PC-3 (cell line): ENCODE results near the gene PIAS4. TPM values are rescaled to one million over a fixed set of nuclear protein-coding genes. Genes with fewer than 3 reads are reported as not detected.

Source experiments
- ATAC-seq: fragments of 200-7000 bp; cut with Tn5 transposase; 2 replicates; pipeline ENCODE4 v1.9.1; 2020; ENCODE audit warnings: mild to moderate bottlenecking, moderate library complexity
- BruUV-seq: library from RNA; stranded (reverse); fragments of 400-500 nt; replicated peaks from 2 replicates; lab custom pipeline; 2021; lab: Mats Ljungman, UMichigan
- CTCF ChIA-PET: fragments of 300-600 bp; sonication (Branson Sonifier 250); formaldehyde crosslinking; loops from one replicate; lab custom pipeline; 2022; ENCODE audit warnings: antibody characterized with exemption; lab: Charles Lee
- POLR2A ChIA-PET: fragments of 300-600 bp; sonication (Branson Sonifier 250); formaldehyde crosslinking; loops from one replicate; lab custom pipeline; 2022; ENCODE audit warnings: antibody characterized with exemption; ENCODE audit not compliant: unreplicated experiment; lab: Charles Lee
- DNase-seq: peaks from one replicate; pipeline ENCODE4 v3.0.0-alpha.2; 2015
- H2AFZ ChIP-seq: fragments of 300-600 bp; sonication (generic); 2 replicates; pipeline ENCODE4 v1.6.0; 2016; ENCODE audit warnings: antibody characterized with exemption, low read length
- H3F3A ChIP-seq: fragments of 300-600 bp; sonication (generic); one replicate; pipeline ENCODE4 v1.6.0; 2017; ENCODE audit warnings: antibody characterized with exemption, low read length, control low read depth, mild to moderate bottlenecking; ENCODE audit not compliant: unreplicated experiment
- H3K27ac ChIP-seq: fragments of 300-600 bp; sonication (generic); 2 replicates; pipeline ENCODE4 v1.5.1; 2016; ENCODE audit warnings: mild to moderate bottlenecking, low read length
- H3K27me3 ChIP-seq: fragments of 300-600 bp; sonication (generic); 2 replicates; pipeline ENCODE4 v1.6.1; 2016; ENCODE audit warnings: low read length, mixed read lengths
- H3K36me3 ChIP-seq: fragments of 300-600 bp; sonication (generic); 2 replicates; pipeline ENCODE4 v1.6.1; 2016; ENCODE audit warnings: low read depth, mixed run types, low read length, mixed read lengths
- H3K4me1 ChIP-seq: fragments of 300-600 bp; sonication (generic); 2 replicates; pipeline ENCODE4 v1.5.1; 2016; ENCODE audit warnings: low read length; ENCODE audit not compliant: insufficient read depth
- H3K4me2 ChIP-seq: fragments of 300-600 bp; sonication (generic); 2 replicates; pipeline ENCODE4 v1.6.0; 2016; ENCODE audit warnings: low read length
- H3K4me3 ChIP-seq: fragments of 300-600 bp; sonication (generic); 2 replicates; pipeline ENCODE4 v1.5.1; 2016; ENCODE audit warnings: mild to moderate bottlenecking, low read length, mixed read lengths
- H3K79me2 ChIP-seq: fragments of 300-600 bp; sonication (generic); 2 replicates; pipeline ENCODE4 v1.6.1; 2017; ENCODE audit warnings: low read length, mixed read lengths
- H3K9ac ChIP-seq: fragments of 300-600 bp; sonication (generic); 2 replicates; pipeline ENCODE4 v1.6.0; 2016; ENCODE audit warnings: mild to moderate bottlenecking, low read length
- H3K9me2 ChIP-seq: fragments of 300-600 bp; sonication (generic); replicated peaks from 2 replicates; pipeline ENCODE4 v1.6.1; 2016; ENCODE audit warnings: mixed run types, low read length, mixed read lengths
- H3K9me3 ChIP-seq: fragments of 300-600 bp; sonication (generic); 2 replicates; pipeline ENCODE4 v1.6.1; 2016; ENCODE audit warnings: low read length, mixed read lengths
- H4K20me1 ChIP-seq: fragments of 300-600 bp; sonication (generic); 2 replicates; pipeline ENCODE4 v1.6.1; 2016; ENCODE audit warnings: low read length, mixed read lengths
- EZH2 ChIP-seq: fragments of 300-600 bp; sonication (generic); IDR thresholded peaks from one replicate; pipeline ENCODE4 v1.6.1; 2017; ENCODE audit warnings: antibody characterized with exemption, mild to moderate bottlenecking, low read length; ENCODE audit not compliant: unreplicated experiment
- EZH2phosphoT487 ChIP-seq: fragments of 300-600 bp; sonication (generic); IDR thresholded peaks from 2 replicates; pipeline ENCODE4 v1.6.1; 2018; ENCODE audit warnings: mild to moderate bottlenecking, antibody characterized with exemption, low read length, borderline replicate concordance
- intact Hi-C: fragments of 100-400 bp; cut with micrococcal nuclease; formaldehyde crosslinking; loops from 2 replicates; pipeline ENCODE4 v1.9.0; 2023
- total RNA-seq: library from RNA; depleted of rRNA; stranded (reverse); fragments of >200 nt; gene quantifications from 2 replicates; pipeline ENCODE4 v1.2.3, GENCODE V29; 2014
- TF ChIP-seq, protein P1 (sequence below): fragments of 300-600 bp; sonication (generic); conservative IDR thresholded peaks from 2 replicates; pipeline ENCODE4 v1.5.1; 2017; ENCODE audit warnings: antibody characterized with exemption, low read depth, mild to moderate bottlenecking, low read length

Gene PIAS4
- total RNA-seq, 1 experiment from 2014 or later, result 21.0 TPM

GRCh38 chr19:4055209-4055552, 47.6 kb downstream of the PIAS4 start:
- BruUV-seq, result no TSS peak
- peaks cover 39% of the 10 kb centered on the region for H3K4me1 ChIP-seq
- no peak overlapping the region for H2AFZ ChIP-seq
- ATAC-seq, result no peak
- no peak overlapping the region for H3K9ac ChIP-seq
- intact Hi-C loops, result no loop called here
- no peaks in the 10 kb centered on the region for H3K9me2 ChIP-seq
- H3K27ac ChIP-seq, result no peak overlapping the region
- H3K4me2 ChIP-seq, result no peak overlapping the region
- no peak for DNase-seq
- ChIA-PET POLR2A (no interaction called here), CTCF (no interaction called here)
- peaks cover 5% of the 10 kb centered on the region; the same call in 1 of the 2 replicates for H4K20me1 ChIP-seq
- peaks cover 9% of the 10 kb centered on the region for H3K36me3 ChIP-seq
- TF ChIP-seq EZH2phosphoT487 (no peak), EZH2 (no peak)
- TF ChIP-seq, protein P1, sequence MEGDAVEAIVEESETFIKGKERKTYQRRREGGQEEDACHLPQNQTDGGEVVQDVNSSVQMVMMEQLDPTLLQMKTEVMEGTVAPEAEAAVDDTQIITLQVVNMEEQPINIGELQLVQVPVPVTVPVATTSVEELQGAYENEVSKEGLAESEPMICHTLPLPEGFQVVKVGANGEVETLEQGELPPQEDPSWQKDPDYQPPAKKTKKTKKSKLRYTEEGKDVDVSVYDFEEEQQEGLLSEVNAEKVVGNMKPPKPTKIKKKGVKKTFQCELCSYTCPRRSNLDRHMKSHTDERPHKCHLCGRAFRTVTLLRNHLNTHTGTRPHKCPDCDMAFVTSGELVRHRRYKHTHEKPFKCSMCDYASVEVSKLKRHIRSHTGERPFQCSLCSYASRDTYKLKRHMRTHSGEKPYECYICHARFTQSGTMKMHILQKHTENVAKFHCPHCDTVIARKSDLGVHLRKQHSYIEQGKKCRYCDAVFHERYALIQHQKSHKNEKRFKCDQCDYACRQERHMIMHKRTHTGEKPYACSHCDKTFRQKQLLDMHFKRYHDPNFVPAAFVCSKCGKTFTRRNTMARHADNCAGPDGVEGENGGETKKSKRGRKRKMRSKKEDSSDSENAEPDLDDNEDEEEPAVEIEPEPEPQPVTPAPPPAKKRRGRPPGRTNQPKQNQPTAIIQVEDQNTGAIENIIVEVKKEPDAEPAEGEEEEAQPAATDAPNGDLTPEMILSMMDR, result no peak
- no peaks in the 10 kb centered on the region for H3K27me3 ChIP-seq
- H3K4me3 ChIP-seq, result no peak overlapping the region
- H3K79me2 ChIP-seq, result peaks cover 91% of the 10 kb centered on the region
- H3F3A ChIP-seq, result no peaks in the 10 kb centered on the region
- no peaks in the 10 kb centered on the region for H3K9me3 ChIP-seq

DNA sequence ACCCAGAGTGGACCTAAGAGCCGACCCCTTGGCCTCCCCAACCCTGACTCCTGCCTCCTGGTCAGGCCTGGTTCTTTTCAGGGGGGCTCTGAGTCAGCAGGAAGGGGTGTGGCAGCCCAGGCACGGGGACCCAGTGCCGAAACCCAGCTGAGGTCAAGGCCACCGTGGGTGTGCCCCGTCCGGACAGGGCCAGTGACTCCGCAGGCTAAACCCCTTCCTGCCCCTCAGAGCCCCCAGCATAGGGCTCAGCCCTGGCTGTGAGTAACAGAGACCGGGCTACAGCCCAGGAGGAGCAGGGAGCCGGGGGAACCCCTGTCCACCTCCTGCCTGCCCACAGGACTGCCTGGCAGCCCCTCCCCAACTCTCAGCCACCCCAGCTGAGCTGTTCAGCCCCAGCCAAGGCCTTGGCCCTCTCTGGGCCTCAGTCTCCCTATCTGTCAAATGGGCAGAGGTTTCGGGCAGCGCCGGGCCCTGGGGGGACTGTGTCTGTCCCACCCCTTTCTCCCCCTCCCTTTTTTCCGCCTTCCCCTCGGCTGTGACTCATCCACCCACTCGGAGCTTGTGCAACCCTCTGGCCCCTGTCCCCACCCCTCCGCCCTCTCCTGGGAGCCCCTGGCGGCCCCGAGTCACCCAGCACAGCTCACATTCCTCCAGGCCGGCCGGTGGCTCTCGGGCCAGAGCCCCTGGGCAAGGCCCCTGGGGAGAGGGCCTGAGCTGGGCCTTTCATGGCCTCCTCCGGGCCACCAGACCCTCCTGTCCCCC, 50.6 kb downstream of the PIAS4 start:
- intact Hi-C loops, result no loop called here
- no peak for TF ChIP-seq EZH2
- TF ChIP-seq EZH2phosphoT487, result no peak
- TF ChIP-seq, protein P1, result peak; percentile 35; the same call in 1 of the 2 replicates
- H3K9me3 ChIP-seq, result no peaks in the 10 kb centered on the region
- H3K4me3 ChIP-seq, result peak overlapping the region; percentile 9; the same call in 1 of the 2 replicates
- ChIA-PET POLR2A (interaction anchor here (0.6 kb wide), 1 partner anchor 154 kb away, joined by 8 read pairs; no protein-coding TSS in a partner anchor), CTCF (interaction anchor here (0.6 kb wide), 1 partner anchor 135 kb away, joined by 6 read pairs; no protein-coding TSS in a partner anchor)
- ATAC-seq (peak; percentile 77), DNase-seq (peak; percentile 77)
- H4K20me1 ChIP-seq, result peaks cover 9% of the 10 kb centered on the region; the same call in 1 of the 2 replicates
- H3K27ac ChIP-seq, result peak overlapping the region; percentile 88
- no peaks in the 10 kb centered on the region for H3K9me2 ChIP-seq
- no TSS peak for BruUV-seq
- H3K4me1 ChIP-seq, result peaks cover 42% of the 10 kb centered on the region
- no peaks in the 10 kb centered on the region for H3K27me3 ChIP-seq
- H3F3A ChIP-seq, result no peaks in the 10 kb centered on the region
- H3K4me2 ChIP-seq, result peak overlapping the region; percentile 68
- peaks cover 93% of the 10 kb centered on the region for H3K79me2 ChIP-seq
- peak overlapping the region; percentile 61 for H3K9ac ChIP-seq
- peaks cover 8% of the 10 kb centered on the region for H3K36me3 ChIP-seq
- no peak overlapping the region for H2AFZ ChIP-seq
